Epithelial cell of proximal tubule (primary cell): ENCODE measurements around the gene ITSN1. TPM values are rescaled to one million over a fixed set of nuclear protein-coding genes. Genes with fewer than 3 reads are reported as not detected.

ENCODE experiments used
- DNase-seq: peaks from one replicate; pipeline ENCODE4 v3.0.0-alpha.2; 2011; ENCODE audit warnings: low read depth
- H3K4me3 ChIP-seq: 2 replicates; pipeline ENCODE4 v1.5.1; 2011; ENCODE audit warnings: low read depth, mild to moderate bottlenecking, low read length
- CTCF ChIP-seq: conservative IDR thresholded peaks from 2 replicates; pipeline ENCODE4 v1.5.1; 2012; ENCODE audit warnings: low read depth, mild to moderate bottlenecking, low read length
- total RNA-seq: library from RNA; depleted of rRNA; stranded (reverse); fragments of >200 nt; gene quantifications from 2 replicates; pipeline ENCODE4 v1.2.3, GENCODE V29; 2015

ITSN1 gene
- total RNA-seq, 1 donor from 2014 or later, result 24.5 TPM

DNA sequence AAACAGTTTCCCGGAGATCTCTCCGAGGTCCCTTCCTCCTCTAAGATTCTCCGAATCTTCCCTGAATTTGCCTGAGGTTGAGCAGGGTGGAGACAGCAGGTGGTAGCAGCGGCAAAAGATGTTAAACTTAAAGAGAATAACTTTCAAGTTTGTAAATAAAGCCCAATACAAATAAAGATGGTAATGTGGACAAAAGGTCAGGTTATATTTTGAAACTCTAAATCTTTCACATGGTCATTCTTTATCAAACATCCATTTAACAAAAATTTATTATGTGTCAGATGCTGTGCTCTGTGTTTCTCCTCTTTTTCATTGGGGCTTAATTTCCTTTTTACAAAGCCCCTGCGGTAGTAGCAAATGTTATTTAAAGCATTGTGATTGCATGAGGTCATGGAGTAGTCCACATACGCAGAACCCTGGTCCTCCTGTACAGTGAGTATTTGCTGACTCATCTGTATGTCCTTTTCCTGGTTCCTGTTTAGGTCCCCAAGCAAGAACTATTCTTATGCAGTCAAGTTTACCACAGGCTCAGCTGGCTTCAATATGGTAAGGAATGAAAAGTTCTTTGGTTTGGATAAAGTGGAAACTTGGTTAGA is 119.2 kb downstream of the ITSN1 start:
- no peak overlapping the region for H3K4me3 ChIP-seq
- no peak for TF ChIP-seq CTCF
- DNase-seq, result peak; percentile 94

- DNase-seq, result no peak
Measured at GRCh38 chr21:33762803-33763581, 120.7 kb downstream of the ITSN1 start.

GRCh38 chr21:33763582-33763899 is 121.2 kb downstream of the ITSN1 start:
- DNase-seq, result no peak
- TF ChIP-seq CTCF, result no peak
- H3K4me3 ChIP-seq, result no peak overlapping the region

More at GRCh38 chr21:33762803-33763581, 120.7 kb downstream of the ITSN1 start:
- H3K4me3 ChIP-seq, result no peak overlapping the region
- TF ChIP-seq CTCF, result no peak

GRCh38 chr21:33767236-33767635 is 124.9 kb downstream of the ITSN1 start:
- peak; percentile 80 for DNase-seq
- H3K4me3 ChIP-seq, result no peak overlapping the region
- no peak for TF ChIP-seq CTCF

DNA sequence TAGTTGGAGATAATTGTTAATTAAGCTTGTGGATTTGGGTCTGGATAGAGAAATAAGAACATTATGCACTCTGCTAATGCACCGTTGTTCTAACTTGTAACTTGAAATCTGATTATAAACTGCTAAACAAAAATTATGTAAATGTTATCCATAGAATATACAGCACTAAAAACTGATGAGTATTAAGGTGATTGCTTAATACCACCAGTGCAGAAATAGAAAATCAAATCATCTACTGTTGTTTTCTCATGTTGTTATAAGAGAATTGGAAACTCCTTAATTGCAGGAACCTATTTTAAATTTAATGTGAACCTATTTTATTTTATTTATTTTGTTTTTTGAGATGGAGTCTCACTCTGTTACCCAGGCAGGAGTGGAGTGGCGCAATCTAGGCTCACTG is 125.7 kb downstream of the ITSN1 start:
- no peak for DNase-seq
- no peak for TF ChIP-seq CTCF
- H3K4me3 ChIP-seq, result no peak overlapping the region

DNA sequence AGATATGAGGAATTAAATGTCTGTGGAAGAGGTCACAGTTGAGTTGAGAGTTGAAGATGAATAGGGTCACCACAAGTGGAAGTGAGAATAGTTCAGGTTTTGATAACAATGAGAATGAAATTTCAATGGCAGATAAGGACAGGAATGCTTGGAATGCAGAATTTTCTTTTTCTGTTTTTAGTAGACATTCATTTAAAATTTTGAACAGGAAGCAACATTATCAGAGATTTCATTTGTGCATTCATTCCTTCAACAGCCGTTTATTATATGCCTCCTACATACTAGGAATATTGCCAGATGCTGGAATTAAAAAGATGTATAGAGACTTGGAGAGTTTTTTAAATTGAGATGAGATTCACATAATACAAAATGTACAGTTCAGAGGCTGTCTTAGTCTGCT is 126.8 kb downstream of the ITSN1 start:
- no peak for TF ChIP-seq CTCF
- no peak for DNase-seq
- no peak overlapping the region for H3K4me3 ChIP-seq

GRCh38 chr21:33770542-33770941 is 128.2 kb downstream of the ITSN1 start:
- no peak overlapping the region for H3K4me3 ChIP-seq
- TF ChIP-seq CTCF, result no peak
- no peak for DNase-seq
